ENCODE results near the gene COPS8.

- TF ChIP-seq EZH2phosphoT487 (IDR thresholded peaks at IDR 0.05; ENCODE audit: unreplicated experiment) (no peak), CTCF (conservative IDR thresholded peaks at IDR 0.05; ENCODE audit: low read depth in 2 of 2) (no peak), EZH2 (IDR thresholded peaks at IDR 0.05; ENCODE audit: low read depth, unreplicated experiment) (no peak), STAT1 (IDR thresholded peaks at IDR 0.05; ENCODE audit: unreplicated experiment) (no peak), POLR2AphosphoS5 (IDR thresholded peaks at IDR 0.05; ENCODE audit: low read depth) (no peak), ZNF114 (CRISPR knock-in tag; IDR thresholded peaks at IDR 0.05) (no peak)
Measured at GRCh38 chr2:237143118-237143517, 57.4 kb downstream of the COPS8 start.

Data from GM23338 (cell line).